HUES48 (cell line): ENCODE data around the gene TRIM49C.
"Not testable (repeated sequence)": the region's sequence is repeated elsewhere in the genome, so short reads cannot be mapped to it uniquely, and the experiment has no call there.

ENCODE experiments used
- H3K27ac ChIP-seq: one replicate; pipeline ENCODE4 v1.7.0; 2013; ENCODE audit warnings: low read depth, low read length, inconsistent platforms
- H3K27me3 ChIP-seq: 2 replicates; pipeline ENCODE4 v1.6.1; 2013; ENCODE audit warnings: mild to moderate bottlenecking, low read length; ENCODE audit not compliant: control insufficient read depth, insufficient read depth
- H3K36me3 ChIP-seq: 2 replicates; pipeline ENCODE4 v1.6.1; 2013; ENCODE audit warnings: low read length; ENCODE audit not compliant: control insufficient read depth, insufficient read depth
- H3K4me1 ChIP-seq: 2 replicates; pipeline ENCODE4 v1.6.1; 2013; ENCODE audit warnings: mild to moderate bottlenecking, low read length; ENCODE audit not compliant: control insufficient read depth, insufficient read depth
- H3K4me3 ChIP-seq: 2 replicates; pipeline ENCODE4 v1.5.1; 2013; ENCODE audit warnings: mild to moderate bottlenecking, low read depth, low read length
- H3K9ac ChIP-seq: 2 replicates; pipeline ENCODE4 v1.6.1; 2013; ENCODE audit warnings: mild to moderate bottlenecking, low read depth, low read length, moderate library complexity
- H3K9me3 ChIP-seq: 2 replicates; pipeline ENCODE4 v1.6.1; 2013; ENCODE audit warnings: low read length; ENCODE audit not compliant: control insufficient read depth, insufficient read depth

Gene TRIM49C

GRCh38 chr11:90030806-90031205 lies at the start of gene TRIM49C:
TSS of gene TRIM49C (plus strand) at chr11:90031106. CDS start at chr11:90035212, 4,106 bp downstream.
- not testable (repeated sequence) for H3K4me3 ChIP-seq

GRCh38 chr11:90024184-90024583 lies 6.7 kb upstream of the TRIM49C start:
- H3K4me3 ChIP-seq, H3K9ac ChIP-seq, H3K9me3 ChIP-seq, H3K27me3 ChIP-seq, H3K4me1 ChIP-seq, H3K36me3 ChIP-seq, H3K27ac ChIP-seq: not testable (repeated sequence)

More at GRCh38 chr11:90030806-90031205, at the start of gene TRIM49C:
- H3K36me3 ChIP-seq, H3K9me3 ChIP-seq, H3K27me3 ChIP-seq, H3K9ac ChIP-seq, H3K27ac ChIP-seq, H3K4me1 ChIP-seq: not testable (repeated sequence)

- H3K4me1 ChIP-seq, H3K27me3 ChIP-seq, H3K9ac ChIP-seq, H3K36me3 ChIP-seq, H3K9me3 ChIP-seq, H3K4me3 ChIP-seq, H3K27ac ChIP-seq: not testable (repeated sequence)
Measured at GRCh38 chr11:90051591-90052209, 20.8 kb downstream of the TRIM49C start.

GRCh38 chr11:90052311-90052710 lies 21.4 kb downstream of the TRIM49C start:
- not testable (repeated sequence) for H3K27me3 ChIP-seq, H3K27ac ChIP-seq, H3K4me3 ChIP-seq, H3K9me3 ChIP-seq, H3K9ac ChIP-seq, H3K36me3 ChIP-seq, H3K4me1 ChIP-seq

GRCh38 chr11:90053545-90053944 lies 22.6 kb downstream of the TRIM49C start:
- H3K9me3 ChIP-seq, H3K36me3 ChIP-seq, H3K4me3 ChIP-seq, H3K27me3 ChIP-seq, H3K4me1 ChIP-seq, H3K9ac ChIP-seq, H3K27ac ChIP-seq: not testable (repeated sequence)

- H3K27ac ChIP-seq, H3K4me3 ChIP-seq, H3K36me3 ChIP-seq, H3K9me3 ChIP-seq, H3K9ac ChIP-seq, H3K27me3 ChIP-seq, H3K4me1 ChIP-seq: not testable (repeated sequence)
Measured at GRCh38 chr11:90085650-90086049, 54.7 kb downstream of the TRIM49C start, which contains the start of gene UBTFL1. TSS of gene UBTFL1 (plus strand) at chr11:90085950. CDS start at chr11:90085950, 0 bp downstream.

GRCh38 chr11:90088731-90089130 lies 57.8 kb downstream of the TRIM49C start:
- H3K27ac ChIP-seq, H3K36me3 ChIP-seq, H3K27me3 ChIP-seq, H3K4me3 ChIP-seq, H3K9me3 ChIP-seq, H3K4me1 ChIP-seq, H3K9ac ChIP-seq: not testable (repeated sequence)
